HG03354 (cell line): ENCODE measurements around the gene ZIM2.

Source experiments
- ATAC-seq: cut with Tn5 transposase; IDR thresholded peaks from one replicate; pipeline ENCODE4 v1.9.1; 2021; ENCODE audit warnings: mild to moderate bottlenecking; ENCODE audit not compliant: unreplicated experiment, poor library complexity, severe bottlenecking

The ZIM2 gene

GRCh38 chr19:56813531-56813930, 27.0 kb downstream of the ZIM2 start:
- no peak for ATAC-seq

- no peak for ATAC-seq
Observed at GRCh38 chr19:56811480-56811879, 29.0 kb downstream of the ZIM2 start.

GRCh38 chr19:56810260-56810659, 30.3 kb downstream of the ZIM2 start:
- no peak for ATAC-seq

GRCh38 chr19:56808717-56809392, 31.7 kb downstream of the ZIM2 start:
- no peak for ATAC-seq

DNA sequence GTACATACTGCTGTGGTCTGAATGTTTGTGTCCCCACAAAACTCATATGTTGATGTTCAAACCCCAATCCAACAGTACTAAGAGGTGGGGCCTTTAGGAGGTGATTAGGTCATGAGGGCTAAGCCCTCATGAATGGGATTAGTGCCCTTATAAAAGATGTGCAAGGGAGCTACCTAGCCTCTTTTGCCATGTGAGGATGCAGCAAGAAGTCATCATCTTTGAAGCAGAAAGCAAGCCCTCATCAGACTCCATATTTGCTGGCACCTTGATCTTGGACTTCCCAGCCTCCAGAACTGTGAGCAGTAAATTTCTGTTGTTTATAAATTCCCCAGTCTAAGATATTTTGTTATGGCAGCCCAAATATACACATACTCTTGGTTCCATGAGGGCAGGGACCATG, 33.9 kb downstream of the ZIM2 start:
- no peak for ATAC-seq

DNA sequence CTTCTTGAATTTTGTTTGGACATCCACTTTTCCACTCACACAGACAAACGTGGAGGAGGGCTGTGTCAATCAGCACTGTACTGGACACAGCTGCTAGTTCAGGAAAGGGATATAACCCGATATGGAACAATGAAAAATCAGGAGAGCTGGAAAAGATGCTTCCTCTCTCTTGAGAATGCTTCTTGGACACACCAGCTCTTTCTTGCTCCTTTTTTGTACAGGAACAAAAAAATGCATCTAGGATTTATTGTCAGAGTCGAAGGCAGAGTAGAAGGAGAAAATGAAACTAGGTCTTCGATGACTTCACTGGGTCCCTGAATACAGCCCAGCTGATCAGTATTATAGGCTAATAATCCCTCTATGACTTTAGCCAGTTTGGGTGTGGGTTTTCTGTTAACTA, 62.2 kb downstream of the ZIM2 start:
- no peak for ATAC-seq

GRCh38 chr19:56769650-56770049, 70.9 kb downstream of the ZIM2 start:
- no peak for ATAC-seq

GRCh38 chr19:56765137-56765536, 75.4 kb downstream of the ZIM2 start:
- ATAC-seq = no peak

- ATAC-seq = no peak
Observed at GRCh38 chr19:56764196-56764695, 76.3 kb downstream of the ZIM2 start.

GRCh38 chr19:56760842-56761241, 79.7 kb downstream of the ZIM2 start:
- ATAC-seq = no peak

DNA sequence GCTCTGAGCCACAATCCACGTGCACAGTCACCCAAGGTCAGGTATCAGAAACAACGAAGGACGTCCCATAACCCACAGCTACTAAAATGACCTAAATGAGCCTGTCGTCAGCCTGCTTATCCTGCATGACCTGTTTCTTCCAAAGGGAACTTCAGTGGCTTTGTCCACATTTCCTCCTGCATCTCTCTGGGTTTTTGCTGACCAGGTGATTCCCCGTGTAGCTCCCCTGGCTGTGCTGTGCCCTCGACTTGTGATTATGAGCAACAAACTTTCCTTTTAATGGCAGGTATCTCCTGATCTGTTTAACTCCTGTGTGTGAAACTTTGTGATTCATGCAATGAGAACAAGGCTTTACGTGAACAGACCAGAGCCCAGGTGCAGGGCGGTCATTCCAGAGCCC, 81.0 kb downstream of the ZIM2 start:
- ATAC-seq = no peak

- ATAC-seq = no peak
Observed at GRCh38 chr19:56751078-56751489, 89.4 kb downstream of the ZIM2 start.

GRCh38 chr19:56750658-56751057, 89.9 kb downstream of the ZIM2 start:
- ATAC-seq = no peak

GRCh38 chr19:56748378-56748777, 92.1 kb downstream of the ZIM2 start:
- no peak for ATAC-seq

GRCh38 chr19:56746367-56746766, 94.2 kb downstream of the ZIM2 start:
- ATAC-seq = no peak

DNA sequence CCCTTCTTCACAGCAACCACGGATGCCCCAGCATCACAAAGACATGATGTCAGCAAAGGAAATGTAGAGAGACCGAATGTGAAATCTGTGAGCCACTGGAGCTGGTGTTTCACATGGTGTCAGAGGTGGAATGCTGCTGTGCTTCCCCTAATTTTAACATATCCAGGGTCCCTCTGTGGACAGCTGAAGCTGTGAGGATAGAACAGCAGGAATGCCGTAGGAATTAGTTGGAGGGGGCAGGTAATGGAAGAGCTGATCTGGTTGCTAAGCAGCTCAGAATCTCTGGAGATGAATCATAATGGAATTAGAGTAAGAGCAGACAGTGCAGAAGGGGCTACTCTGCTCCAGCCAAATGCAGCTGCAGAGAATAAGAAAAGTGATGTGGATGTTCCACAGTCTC, 100.0 kb downstream of the ZIM2 start:
- ATAC-seq = no peak

DNA sequence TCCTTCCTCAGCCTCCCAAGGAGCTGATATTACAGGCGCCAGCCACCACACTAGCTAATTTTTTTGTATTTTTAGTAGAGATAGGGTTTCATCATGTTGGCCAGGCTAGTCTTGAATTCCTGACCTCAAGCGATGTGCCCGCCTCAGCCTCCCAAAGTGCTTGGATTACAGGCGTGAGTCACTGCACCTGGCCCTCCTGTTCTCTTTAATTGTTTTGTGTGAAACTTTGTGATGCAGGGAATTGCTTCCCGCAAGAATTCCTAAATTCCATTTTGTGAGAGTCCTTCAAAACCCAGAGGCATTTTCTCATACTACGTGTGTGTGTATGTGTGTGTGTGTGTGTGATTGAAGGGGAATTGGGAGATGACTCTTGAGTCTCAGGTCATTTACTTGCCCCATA, 104.0 kb downstream of the ZIM2 start:
- ATAC-seq = no peak

DNA sequence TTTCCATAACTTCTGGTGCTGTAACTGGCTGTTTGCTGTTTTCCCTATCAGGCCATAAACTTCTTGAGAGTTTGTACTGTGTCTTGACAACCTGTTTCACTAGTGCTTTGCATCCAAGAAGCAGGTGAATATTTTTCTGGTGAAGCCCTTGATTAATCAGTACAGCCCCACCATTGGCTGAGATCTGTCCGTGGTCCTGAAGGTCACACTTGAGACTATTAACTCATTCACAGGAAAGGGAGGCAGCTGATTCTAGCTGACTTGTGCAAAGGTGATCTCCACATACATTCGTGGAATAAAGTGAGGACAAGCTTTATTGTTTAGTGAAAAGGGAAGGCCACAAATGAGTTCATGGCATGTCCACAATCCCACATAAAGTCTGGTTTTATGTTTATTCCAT, 107.5 kb downstream of the ZIM2 start:
- ATAC-seq = no peak

DNA sequence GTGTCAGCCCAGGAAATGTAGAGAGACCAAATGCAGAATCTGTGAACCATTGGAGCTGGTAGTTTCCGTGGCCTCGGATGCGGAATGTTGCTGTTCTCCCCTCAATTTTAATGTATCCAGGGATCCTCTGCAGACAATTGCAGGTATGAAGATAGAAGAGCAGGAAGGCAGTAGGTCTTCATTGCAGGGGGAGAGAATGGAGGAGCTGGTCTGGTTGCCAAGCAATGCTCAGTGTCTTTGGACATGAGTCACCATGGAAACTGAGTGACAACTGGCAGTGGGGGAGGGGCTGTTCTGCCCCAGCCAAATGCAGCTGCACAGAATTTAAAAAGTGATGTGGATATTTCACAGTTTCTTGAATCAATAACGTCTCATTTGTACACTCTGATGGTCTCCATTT, 112.8 kb downstream of the ZIM2 start:
- ATAC-seq = no peak

DNA sequence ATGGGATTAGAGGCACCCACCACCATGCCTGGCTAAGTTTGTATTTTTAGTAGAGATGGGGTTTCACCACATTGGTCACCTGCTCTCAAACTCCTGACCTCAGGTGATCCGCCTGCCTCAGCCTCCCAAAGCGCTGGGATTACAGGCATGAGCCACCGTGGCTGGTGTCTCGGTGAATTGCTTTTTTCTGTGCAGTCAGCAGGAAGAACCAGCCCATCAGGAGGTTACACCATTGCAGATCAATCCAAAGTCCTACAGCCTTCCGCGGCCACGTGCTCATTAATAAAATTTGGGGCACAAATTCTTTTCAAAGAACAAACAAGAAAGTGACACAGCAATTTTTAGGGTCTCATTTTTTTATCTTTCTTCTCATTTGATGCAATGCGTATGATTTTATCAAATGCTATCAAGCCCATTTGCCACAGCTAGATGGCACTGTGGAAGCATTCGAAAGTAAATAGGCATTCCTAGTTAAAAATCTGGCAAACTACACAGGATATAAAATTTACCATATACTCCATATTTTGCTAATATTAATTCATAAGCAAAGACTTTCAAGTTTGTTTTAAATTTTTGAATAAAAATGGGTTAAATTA, 114.6 kb downstream of the ZIM2 start:
- ATAC-seq = no peak
